Mucosa of rectum (tissue), 2 donors: ENCODE data around the gene RGL4.

Experiments
- H3K27ac ChIP-seq, 2 donors: one replicate each; pipeline ENCODE4 v1.7.0; 2013; ENCODE audit warnings: inconsistent platforms in 2 of 2, low read depth in 2 of 2, low read length in 2 of 2
- H3K27me3 ChIP-seq, 2 donors: one replicate each; pipeline ENCODE4 v1.7.0; 2013; ENCODE audit warnings: low read length in 2 of 2; ENCODE audit not compliant: control insufficient read depth in 2 of 2, insufficient read depth in 2 of 2
- H3K36me3 ChIP-seq, 2 donors: one replicate each; pipeline ENCODE4 v1.7.0; 2013; ENCODE audit warnings: low read length in 2 of 2; ENCODE audit not compliant: control insufficient read depth in 2 of 2, insufficient read depth in 2 of 2
- H3K4me1 ChIP-seq, 2 donors: one replicate each; pipeline ENCODE4 v1.7.0; 2013; ENCODE audit warnings: low read length in 2 of 2, mild to moderate bottlenecking in 1 of 2; ENCODE audit not compliant: control insufficient read depth in 2 of 2, insufficient read depth in 2 of 2
- H3K4me3 ChIP-seq, 2 donors: one replicate each; pipeline ENCODE4 v1.7.0; 2013; ENCODE audit warnings: low read length in 2 of 2
- H3K9ac ChIP-seq, 2 donors: one replicate each; pipeline ENCODE4 v1.7.0; 2013; ENCODE audit warnings: low read length in 2 of 2, low read depth in 1 of 2, mild to moderate bottlenecking in 1 of 2
- H3K9me3 ChIP-seq, 2 donors: one replicate each; pipeline ENCODE4 v1.7.0; 2013; ENCODE audit warnings: low read length in 2 of 2; ENCODE audit not compliant: control insufficient read depth in 2 of 2
- donor health status: healthy.
- donor health status: Normal muscosa, but diverticular disease.

The RGL4 gene

GRCh38 chr22:23742505-23743264 is 51.9 kb downstream of the RGL4 start:
- Histone ChIP-seq H3K4me1 (no peaks in the 10 kb centered on the region), H3K27me3 (no peaks in the 10 kb centered on the region), H3K4me3 (no peak overlapping the region), H3K9me3 (no peaks in the 10 kb centered on the region), H3K36me3 (peaks cover 25 to 28% of the 10 kb centered on the region in 2 donors), H3K27ac (no peak overlapping the region), H3K9ac (no peak overlapping the region)

GRCh38 chr22:23743303-23743705 is 52.5 kb downstream of the RGL4 start:
- H3K36me3 ChIP-seq = peaks cover 25 to 28% of the 10 kb centered on the region in 2 donors
- H3K9me3 ChIP-seq = no peaks in the 10 kb centered on the region
- no peaks in the 10 kb centered on the region for H3K4me1 ChIP-seq
- H3K27me3 ChIP-seq = no peaks in the 10 kb centered on the region
- H3K4me3 ChIP-seq = no peak overlapping the region
- H3K9ac ChIP-seq = no peak overlapping the region
- no peak overlapping the region for H3K27ac ChIP-seq

GRCh38 chr22:23744001-23744400 is 53.2 kb downstream of the RGL4 start:
- no peak overlapping the region for H3K9ac ChIP-seq

GRCh38 chr22:23744485-23744884 is 53.7 kb downstream of the RGL4 start:
- Histone ChIP-seq H3K9me3 (no peaks in the 10 kb centered on the region), H3K27me3 (no peaks in the 10 kb centered on the region), H3K4me3 (no peak overlapping the region), H3K9ac (no peak overlapping the region), H3K36me3 (peaks cover 25 to 28% of the 10 kb centered on the region in 2 donors), H3K27ac (no peak overlapping the region), H3K4me1 (no peaks in the 10 kb centered on the region)

More at GRCh38 chr22:23744001-23744400, 53.2 kb downstream of the RGL4 start:
- Histone ChIP-seq H3K36me3 (peaks cover 25 to 28% of the 10 kb centered on the region in 2 donors), H3K9me3 (no peaks in the 10 kb centered on the region), H3K27ac (no peak overlapping the region), H3K4me3 (no peak overlapping the region), H3K4me1 (no peaks in the 10 kb centered on the region), H3K27me3 (no peaks in the 10 kb centered on the region)

- no peaks in the 10 kb centered on the region for H3K9me3 ChIP-seq
- no peak overlapping the region for H3K27ac ChIP-seq
- no peak overlapping the region for H3K9ac ChIP-seq
- peaks cover 4% of the 10 kb centered on the region in 2 donors for H3K4me1 ChIP-seq
- peaks cover 25 to 28% of the 10 kb centered on the region in 2 donors for H3K36me3 ChIP-seq
- H3K27me3 ChIP-seq = no peaks in the 10 kb centered on the region
- no peak overlapping the region for H3K4me3 ChIP-seq
These were observed 55.0 kb downstream of the RGL4 start for GRCh38 chr22:23745791-23746190.
